Upper lobe of right lung (tissue), 1 donor: ENCODE data around the gene AAMP. TPM values are rescaled to one million over a fixed set of nuclear protein-coding genes. Genes with fewer than 3 reads are reported as not detected.

Experiments used
- ATAC-seq: fragments of 200-7000 bp; cut with Tn5 transposase; one replicate; pipeline ENCODE4 v1.9.1; 2020; ENCODE audit warnings: mild to moderate bottlenecking, moderate library complexity
- DNase-seq: peaks from one replicate; pipeline ENCODE4 v3.0.0-alpha.2; 2020
- H3K27ac ChIP-seq: fragments of 200-600 bp; one replicate; pipeline ENCODE4 v1.8.0; 2022
- H3K27me3 ChIP-seq: fragments of 200-600 bp; one replicate; pipeline ENCODE4 v1.8.0; 2022; ENCODE audit warnings: mild to moderate bottlenecking
- H3K36me3 ChIP-seq: fragments of 200-600 bp; one replicate; pipeline ENCODE4 v1.8.0; 2022
- H3K4me1 ChIP-seq: fragments of 200-600 bp; one replicate; pipeline ENCODE4 v1.8.0; 2022
- H3K4me3 ChIP-seq: fragments of 200-600 bp; one replicate; pipeline ENCODE4 v1.8.0; 2022; ENCODE audit warnings: mild to moderate bottlenecking
- H3K9me3 ChIP-seq: fragments of 200-600 bp; one replicate; pipeline ENCODE4 v1.8.0; 2022
- intact Hi-C: fragments of 100-400 bp; cut with DNase I; formaldehyde crosslinking; loops from one replicate; pipeline ENCODE4 v1.11.0; 2022
- total RNA-seq: library from RNA; stranded (reverse); fragmentation: NEBNext Ultra II Directional; extraction: Animal tissue kit (Norgen Biotek cat#: 25700); gene quantifications from one replicate; pipeline ENCODE4 v1.2.1, GENCODE V29; 2021
- TF ChIP-seq, protein P1 (sequence below): fragments of 200-600 bp; IDR thresholded peaks from one replicate; pipeline ENCODE4 v1.8.0; 2022; ENCODE audit warnings: antibody characterized with exemption
- donor health status: DM: no; HTN: yes; CAD: no; lungs with severe emphysema.

AAMP gene
- total RNA-seq, 1 donor from 2014 or later, result 55.9 TPM

DNA sequence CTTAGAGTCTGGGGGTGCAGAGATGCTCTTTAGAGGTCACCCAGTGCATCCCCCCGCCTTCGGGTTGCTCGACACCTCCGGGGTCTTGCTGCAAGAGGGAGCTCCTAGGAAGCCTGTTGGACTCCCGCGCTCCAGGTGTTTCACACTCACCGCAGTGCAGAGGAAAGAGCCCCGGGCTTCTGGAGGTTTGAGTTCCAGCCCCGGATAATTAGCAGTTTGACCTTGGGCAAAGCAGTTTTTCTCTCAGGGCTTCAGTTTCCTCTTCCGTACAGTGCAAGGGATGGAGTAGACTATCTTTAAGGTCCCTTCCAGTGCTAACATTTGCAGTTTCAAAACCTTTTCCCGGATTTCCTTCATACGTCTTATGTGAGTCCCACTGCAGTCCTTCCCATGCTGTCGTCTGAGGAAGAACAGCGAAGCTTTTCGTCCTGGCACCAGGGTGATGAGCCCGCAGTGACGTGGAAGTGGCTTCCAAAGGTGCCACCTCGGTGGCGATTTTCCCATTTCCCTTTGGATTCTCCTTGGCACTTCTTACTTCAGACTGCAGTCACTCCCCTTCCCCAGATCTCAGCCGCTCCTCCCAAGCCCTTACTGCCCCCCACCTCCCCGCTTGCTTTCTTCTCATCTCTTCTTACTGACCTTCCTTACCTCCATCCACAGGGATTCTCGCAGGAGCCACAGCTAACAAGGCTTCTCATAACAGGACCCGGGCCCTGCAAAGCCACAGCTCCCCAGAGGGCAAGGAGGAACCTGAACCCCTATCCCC, 967 bp upstream of the AAMP start:
- Histone ChIP-seq H3K27me3 (no peaks in the 10 kb centered on the region), H3K27ac (peak overlapping the region; percentile 77), H3K4me1 (peaks cover 34% of the 10 kb centered on the region), H3K9me3 (no peaks in the 10 kb centered on the region), H3K4me3 (peak overlapping the region; percentile 94), H3K36me3 (peaks cover 47% of the 10 kb centered on the region)
- ATAC-seq (no peak), DNase-seq (no peak)
- TF ChIP-seq, protein P1, sequence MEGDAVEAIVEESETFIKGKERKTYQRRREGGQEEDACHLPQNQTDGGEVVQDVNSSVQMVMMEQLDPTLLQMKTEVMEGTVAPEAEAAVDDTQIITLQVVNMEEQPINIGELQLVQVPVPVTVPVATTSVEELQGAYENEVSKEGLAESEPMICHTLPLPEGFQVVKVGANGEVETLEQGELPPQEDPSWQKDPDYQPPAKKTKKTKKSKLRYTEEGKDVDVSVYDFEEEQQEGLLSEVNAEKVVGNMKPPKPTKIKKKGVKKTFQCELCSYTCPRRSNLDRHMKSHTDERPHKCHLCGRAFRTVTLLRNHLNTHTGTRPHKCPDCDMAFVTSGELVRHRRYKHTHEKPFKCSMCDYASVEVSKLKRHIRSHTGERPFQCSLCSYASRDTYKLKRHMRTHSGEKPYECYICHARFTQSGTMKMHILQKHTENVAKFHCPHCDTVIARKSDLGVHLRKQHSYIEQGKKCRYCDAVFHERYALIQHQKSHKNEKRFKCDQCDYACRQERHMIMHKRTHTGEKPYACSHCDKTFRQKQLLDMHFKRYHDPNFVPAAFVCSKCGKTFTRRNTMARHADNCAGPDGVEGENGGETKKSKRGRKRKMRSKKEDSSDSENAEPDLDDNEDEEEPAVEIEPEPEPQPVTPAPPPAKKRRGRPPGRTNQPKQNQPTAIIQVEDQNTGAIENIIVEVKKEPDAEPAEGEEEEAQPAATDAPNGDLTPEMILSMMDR, result no peak
- intact Hi-C loops, result no loop called here

DNA sequence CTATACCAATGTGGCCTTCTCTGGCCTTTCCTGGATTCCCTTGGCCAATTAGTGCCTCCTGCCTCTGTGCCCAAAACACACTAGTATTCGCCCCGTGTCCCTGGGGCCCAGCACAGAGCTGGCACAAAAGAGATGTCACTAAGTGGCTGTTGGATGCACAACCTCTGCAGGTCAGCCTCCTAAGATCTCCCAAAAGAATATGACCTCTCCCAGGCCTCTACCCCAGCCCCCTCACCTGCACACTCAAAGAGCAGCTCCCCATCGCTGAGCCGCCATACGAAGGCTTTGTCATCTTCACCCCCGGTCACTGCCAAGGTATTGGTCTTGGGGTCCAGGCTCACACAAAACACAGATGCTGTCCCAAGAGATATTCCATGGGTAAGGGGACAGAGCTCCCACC, 2.7 kb downstream of the AAMP start:
- no peaks in the 10 kb centered on the region for H3K9me3 ChIP-seq
- no peak overlapping the region for H3K4me3 ChIP-seq
- H3K27ac ChIP-seq, result no peak overlapping the region
- DNase-seq, result no peak
- intact Hi-C loops, result no loop called here
- TF ChIP-seq, protein P1, result no peak
- no peaks in the 10 kb centered on the region for H3K27me3 ChIP-seq
- ATAC-seq, result no peak
- H3K4me1 ChIP-seq, result peaks cover 25% of the 10 kb centered on the region
- peaks cover 50% of the 10 kb centered on the region for H3K36me3 ChIP-seq

DNA sequence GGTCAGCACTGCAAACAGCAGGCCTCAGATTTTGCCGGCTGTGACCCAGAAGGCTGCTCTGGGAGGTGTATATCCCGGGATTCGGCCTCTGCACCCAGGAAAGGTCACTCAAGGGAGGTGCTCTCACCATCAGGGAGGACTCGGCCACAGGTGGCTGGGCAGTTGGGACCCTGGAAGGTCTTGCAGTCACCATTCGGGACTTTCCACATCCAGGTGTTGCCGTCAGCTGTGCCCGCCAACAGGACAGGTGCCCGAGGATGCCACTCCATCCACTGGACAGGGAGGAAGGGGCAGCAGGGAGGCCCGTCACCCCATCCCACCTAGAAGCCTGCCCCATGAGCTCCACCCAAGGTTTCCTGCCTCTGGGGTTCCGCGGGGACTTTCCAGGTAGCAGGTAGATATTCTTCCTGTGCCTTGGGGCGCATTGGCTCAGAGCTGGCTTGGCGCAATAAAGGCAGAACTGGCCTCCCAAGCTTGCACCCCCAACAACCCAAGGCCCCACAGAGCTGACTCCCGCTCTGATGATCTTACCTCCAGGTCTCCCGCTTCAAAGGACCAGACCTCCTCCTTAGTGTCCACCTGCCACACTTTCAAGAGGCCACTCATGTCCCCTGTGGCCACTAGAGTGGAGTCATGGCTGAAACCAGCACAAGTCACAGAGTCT, 3.5 kb downstream of the AAMP start:
- ATAC-seq, result no peak
- intact Hi-C loops, result no loop called here
- peaks cover 50% of the 10 kb centered on the region for H3K36me3 ChIP-seq

DNA sequence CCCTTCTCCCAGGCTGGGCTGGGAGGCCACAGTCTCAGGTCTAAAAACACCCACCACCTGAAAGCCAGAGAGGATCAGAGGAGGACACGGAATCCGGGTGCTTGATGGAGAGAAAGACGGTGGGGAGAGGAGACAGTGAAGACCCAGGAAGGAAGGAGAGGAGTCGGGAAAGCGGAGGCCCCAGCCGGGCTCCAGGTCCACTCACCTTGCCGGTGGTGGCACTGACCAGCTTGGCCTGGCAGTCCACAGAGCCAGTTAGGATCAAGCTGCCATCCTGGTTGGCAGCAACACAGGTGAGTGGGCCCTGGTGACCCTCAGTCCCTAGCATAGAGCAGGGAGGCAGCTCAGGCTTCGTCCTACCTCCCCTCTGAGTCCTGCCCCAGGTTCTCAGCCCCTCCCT, 4.3 kb downstream of the AAMP start:
- no peak overlapping the region for H3K27ac ChIP-seq

More for the DNA sequence above, 3.5 kb downstream of the AAMP start:
- H3K4me3 ChIP-seq, result no peak overlapping the region
- no peak for DNase-seq
- TF ChIP-seq, protein P1, result no peak
- no peak overlapping the region for H3K27ac ChIP-seq
- peaks cover 17% of the 10 kb centered on the region for H3K4me1 ChIP-seq
- H3K27me3 ChIP-seq, result no peaks in the 10 kb centered on the region
- no peaks in the 10 kb centered on the region for H3K9me3 ChIP-seq

DNA sequence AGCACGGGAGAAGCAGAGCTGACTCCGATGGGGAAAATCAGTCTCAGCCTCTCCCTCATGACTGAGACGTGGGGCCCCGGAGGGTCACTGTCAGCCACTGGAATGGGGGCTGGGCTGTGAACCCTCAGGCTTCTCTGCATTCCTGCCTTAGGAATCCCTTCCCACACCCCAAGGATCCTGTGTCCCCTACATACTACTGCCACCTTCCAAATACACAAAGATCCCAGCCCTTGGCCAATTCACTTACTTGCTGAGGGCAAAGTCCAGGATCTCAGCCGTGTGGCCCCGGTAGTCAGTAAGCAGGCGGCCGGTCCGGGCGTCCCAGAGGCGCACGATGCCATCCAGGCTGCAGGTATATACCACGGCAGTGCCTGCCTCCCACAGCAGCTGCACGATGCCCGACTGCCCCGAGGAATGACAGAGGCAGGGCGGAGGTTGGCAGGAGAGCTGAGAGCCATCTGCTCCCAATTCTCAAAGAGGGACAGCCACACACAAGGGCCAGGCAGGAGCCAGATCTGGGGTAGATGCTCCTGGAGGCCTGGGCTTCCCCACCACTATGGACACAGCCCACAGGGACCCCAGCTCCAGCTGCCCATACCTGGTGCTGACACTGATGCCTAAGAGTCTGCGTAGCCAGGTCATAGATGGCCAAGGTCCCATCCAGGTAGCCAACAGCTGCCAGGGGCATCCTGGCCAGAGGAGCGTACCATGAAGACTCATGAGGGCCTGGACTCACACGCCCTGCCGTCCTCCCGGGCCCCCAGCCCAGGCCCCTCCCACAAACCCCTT, 5.0 kb downstream of the AAMP start:
- TF ChIP-seq, protein P1, result no peak
- Histone ChIP-seq H3K27ac (no peak overlapping the region), H3K27me3 (no peaks in the 10 kb centered on the region), H3K9me3 (no peaks in the 10 kb centered on the region), H3K4me3 (no peak overlapping the region), H3K4me1 (peaks cover 23% of the 10 kb centered on the region), H3K36me3 (peaks cover 50% of the 10 kb centered on the region)
- no peak for ATAC-seq
- intact Hi-C loops, result no loop called here
- peak; percentile 53 for DNase-seq

More for the DNA sequence above, 4.3 kb downstream of the AAMP start:
- intact Hi-C loops, result no loop called here
- Histone ChIP-seq H3K27me3 (no peaks in the 10 kb centered on the region), H3K4me3 (no peak overlapping the region), H3K4me1 (peaks cover 16% of the 10 kb centered on the region), H3K36me3 (peaks cover 50% of the 10 kb centered on the region), H3K9me3 (no peaks in the 10 kb centered on the region)
- DNase-seq, result no peak
- ATAC-seq, result no peak
- TF ChIP-seq, protein P1, result no peak
